WI38 (cell line): ENCODE results near the gene ZNF280C.

Source experiments
- H3K4me3 ChIP-seq: 2 replicates; pipeline ENCODE4 v1.5.1; 2011; ENCODE audit warnings: low read depth, mild to moderate bottlenecking, control low read depth, low read length
- TF ChIP-seq, protein P1 (sequence below): IDR thresholded peaks from 2 replicates; pipeline ENCODE4 v1.5.1; 2012; ENCODE audit warnings: low read depth, mild to moderate bottlenecking, control low read depth, low read length

The ZNF280C gene

DNA sequence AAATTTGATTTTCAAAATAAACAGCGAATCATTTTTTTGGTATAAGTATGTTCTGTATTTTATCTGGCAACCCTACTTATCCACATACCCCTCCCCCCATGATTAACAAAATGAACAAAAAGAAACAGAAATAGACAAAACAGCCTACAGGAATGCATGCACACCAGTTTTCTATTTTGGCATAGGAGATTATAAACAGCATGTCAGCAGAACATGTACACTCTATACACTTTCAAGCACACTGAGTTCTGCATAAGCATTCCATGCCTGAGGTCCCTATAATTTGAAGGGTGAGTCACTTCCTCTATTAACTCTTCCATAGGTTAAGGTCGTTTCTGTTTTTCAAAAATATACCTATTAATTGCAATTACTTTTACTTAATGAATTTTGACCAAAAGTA, 28.0 kb upstream of the ZNF280C start:
- TF ChIP-seq, protein P1, sequence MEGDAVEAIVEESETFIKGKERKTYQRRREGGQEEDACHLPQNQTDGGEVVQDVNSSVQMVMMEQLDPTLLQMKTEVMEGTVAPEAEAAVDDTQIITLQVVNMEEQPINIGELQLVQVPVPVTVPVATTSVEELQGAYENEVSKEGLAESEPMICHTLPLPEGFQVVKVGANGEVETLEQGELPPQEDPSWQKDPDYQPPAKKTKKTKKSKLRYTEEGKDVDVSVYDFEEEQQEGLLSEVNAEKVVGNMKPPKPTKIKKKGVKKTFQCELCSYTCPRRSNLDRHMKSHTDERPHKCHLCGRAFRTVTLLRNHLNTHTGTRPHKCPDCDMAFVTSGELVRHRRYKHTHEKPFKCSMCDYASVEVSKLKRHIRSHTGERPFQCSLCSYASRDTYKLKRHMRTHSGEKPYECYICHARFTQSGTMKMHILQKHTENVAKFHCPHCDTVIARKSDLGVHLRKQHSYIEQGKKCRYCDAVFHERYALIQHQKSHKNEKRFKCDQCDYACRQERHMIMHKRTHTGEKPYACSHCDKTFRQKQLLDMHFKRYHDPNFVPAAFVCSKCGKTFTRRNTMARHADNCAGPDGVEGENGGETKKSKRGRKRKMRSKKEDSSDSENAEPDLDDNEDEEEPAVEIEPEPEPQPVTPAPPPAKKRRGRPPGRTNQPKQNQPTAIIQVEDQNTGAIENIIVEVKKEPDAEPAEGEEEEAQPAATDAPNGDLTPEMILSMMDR: no peak
- H3K4me3 ChIP-seq: no peak overlapping the region

DNA sequence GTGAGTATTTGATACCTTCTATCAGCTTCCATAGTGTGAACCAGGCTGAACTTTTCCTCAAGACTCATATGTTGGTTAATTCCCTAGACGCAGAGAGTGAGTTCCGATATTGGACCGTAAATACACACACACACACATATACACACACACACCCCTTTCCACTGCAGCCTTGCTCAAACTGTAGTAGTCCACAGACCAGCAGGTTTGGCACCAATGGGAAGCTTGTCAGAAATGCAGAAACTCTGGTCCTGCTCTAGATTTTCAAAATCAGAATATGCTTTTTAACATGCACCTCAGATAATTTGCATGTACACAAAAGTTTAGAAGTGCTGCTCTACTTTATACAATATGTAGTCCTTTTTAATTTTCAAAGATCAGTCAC, 27.6 kb upstream of the ZNF280C start:
- TF ChIP-seq, protein P1: no peak
- H3K4me3 ChIP-seq: no peak overlapping the region

DNA sequence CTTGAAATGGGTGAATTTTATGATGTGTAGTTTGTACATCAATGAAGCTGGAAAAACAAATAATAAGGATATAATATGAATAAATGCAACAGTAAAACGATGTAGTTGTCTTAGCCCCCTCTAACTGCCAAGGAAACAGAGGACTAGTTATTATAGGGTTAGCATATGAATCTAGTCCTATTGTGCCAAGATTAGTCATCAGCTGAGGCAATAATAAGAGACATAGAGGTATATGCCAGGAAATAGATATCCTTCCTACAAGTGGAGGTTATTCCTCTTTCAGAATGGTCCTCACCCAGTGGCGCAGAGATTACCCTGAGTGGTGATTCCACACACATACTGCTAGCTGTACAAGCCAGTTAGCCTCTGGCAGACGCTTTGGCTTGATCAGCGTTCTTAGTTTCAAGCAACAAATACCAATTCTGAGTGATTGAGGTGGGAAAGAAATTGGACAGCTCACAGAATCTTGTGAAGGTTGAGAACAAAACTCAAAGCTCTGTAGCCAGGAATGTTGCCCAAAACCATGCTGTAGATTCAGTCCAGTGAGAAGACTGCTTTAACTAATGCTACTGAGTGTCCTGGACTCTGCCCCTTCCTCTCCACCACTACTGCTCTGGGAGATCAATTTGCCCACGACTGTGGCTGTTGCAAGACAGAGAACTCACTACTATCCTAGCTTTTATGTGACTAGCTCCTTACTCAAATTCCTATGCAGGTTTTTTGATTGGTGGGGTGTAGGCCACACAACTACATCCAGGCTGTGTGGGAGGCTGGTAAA, 27.0 kb upstream of the ZNF280C start:
- TF ChIP-seq, protein P1: no peak
- no peak overlapping the region for H3K4me3 ChIP-seq

DNA sequence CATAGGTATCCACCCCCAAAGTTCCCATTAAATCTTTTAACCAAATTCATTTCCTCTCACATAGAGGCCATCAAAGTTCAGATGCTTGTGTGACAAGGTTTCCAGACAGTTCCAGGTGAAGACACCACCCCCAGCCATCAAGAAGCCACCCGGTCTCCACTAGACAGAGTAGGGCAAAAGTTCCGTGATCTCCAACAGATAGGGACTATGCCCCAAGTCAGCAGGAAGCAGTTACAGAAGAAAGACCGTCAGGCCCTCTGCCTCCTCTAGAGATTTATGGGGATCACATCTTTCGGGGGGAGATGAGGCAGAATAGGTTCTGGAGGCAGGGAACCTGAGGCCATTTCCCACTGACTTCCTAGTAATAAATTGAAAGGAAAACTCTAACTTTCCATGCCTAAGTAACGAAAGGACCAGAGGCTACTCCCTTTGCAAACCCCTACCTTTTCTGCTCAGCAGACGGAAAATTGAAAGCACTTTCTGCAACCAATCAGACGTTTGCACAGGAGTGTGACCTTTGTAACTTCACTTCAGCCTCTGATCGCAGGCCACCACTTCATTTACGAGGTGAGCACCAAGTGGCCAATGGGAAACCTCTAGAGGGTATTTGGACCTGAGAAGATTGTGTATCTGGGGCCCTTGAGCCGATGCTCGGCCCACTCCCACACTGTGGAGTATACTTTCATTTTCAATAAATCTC, 18.5 kb upstream of the ZNF280C start:
- TF ChIP-seq, protein P1: no peak
- H3K4me3 ChIP-seq: peak overlapping the region; percentile 35

DNA sequence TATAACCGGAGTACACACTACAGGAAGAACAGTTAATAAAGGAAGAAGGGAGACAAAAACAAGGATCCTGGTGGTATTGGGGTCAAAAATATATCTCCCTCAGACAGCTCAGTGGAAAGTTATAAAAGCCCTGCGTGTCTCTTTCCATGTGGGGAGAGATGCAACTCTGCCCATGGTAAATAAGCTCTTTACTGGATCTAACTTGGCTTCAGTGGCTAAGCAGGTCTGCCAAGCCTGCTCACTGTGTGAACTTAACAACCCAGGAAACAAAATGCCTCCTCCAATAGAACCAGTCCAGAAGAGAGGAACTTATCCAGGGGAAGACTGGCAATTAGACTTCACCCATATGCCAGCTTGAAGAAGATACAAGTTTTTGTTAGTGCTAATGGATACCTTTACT, 17.0 kb upstream of the ZNF280C start:
- no peak overlapping the region for H3K4me3 ChIP-seq
- TF ChIP-seq, protein P1: no peak

DNA sequence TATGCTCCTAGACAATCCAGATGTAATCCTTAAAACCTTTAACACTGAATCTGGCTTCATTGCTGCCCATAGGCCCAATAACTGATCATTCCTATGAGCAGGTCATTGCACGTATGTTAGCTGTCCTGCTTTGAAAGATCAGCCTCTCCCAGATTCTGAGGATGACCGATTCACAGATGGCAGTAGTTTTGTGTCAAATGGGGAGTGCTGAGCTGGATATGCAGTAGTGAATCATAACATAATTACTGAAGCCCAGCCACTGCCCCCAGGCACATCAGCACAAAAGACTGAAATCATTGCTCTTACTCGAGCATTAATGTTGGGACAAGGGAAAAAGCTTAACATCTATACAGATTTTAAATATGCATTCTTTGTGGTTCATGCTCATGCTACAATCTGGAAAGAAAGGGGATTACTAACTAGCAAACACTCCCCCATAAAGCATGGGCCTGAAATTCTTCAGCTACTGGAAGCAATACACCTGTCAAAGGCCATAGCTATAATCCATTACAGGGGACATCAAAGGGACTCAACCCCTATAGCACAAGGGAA, 16.4 kb upstream of the ZNF280C start:
- TF ChIP-seq, protein P1: no peak
- no peak overlapping the region for H3K4me3 ChIP-seq

DNA sequence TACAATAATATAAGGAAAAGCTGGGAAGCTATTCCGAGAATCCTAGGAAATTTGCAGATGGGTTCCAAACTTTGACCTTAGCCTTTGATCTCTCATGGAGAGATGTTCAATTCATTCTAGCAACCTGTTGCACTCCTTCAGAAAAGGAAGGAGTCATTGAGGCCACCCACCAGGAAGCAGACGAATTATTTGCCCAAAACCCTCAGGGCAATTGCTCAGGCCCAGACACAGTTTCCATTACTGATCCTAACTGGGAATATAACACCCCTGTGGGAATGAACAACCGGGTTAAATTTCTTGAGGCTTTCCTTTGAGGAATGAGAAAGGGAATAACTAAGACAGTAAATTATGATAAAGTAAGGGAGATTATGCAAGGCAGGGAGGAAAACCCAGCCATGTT, 13.5 kb upstream of the ZNF280C start:
- H3K4me3 ChIP-seq: no peak overlapping the region
- TF ChIP-seq, protein P1: no peak
